ENCODE data around the gene ILKAP.

ILKAP gene

GRCh38 chr2:238161291-238162051 is 42.0 kb downstream of the ILKAP start:
- Histone ChIP-seq H3K4me3 (replicated peaks; ENCODE audit: insufficient read depth, low read length) (no peak overlapping the region), H3K27ac (replicated peaks) (no peak overlapping the region), H3K27me3 (ENCODE audit: insufficient read depth, poor library complexity, severe bottlenecking) (peaks cover 34% of the 10 kb centered on the region)
- TF ChIP-seq POLR2AphosphoS5 (IDR thresholded peaks at IDR 0.05; ENCODE audit: low read depth): no peak
- DNase-seq (ENCODE audit: low read depth in 1 of 2, low spot score in 1 of 2): no peak

- TF ChIP-seq SPI1 (IDR thresholded peaks at IDR 0.05; ENCODE audit: borderline replicate concordance, low read depth): no peak
- TF ChIP-seq POLR2AphosphoS5 (IDR thresholded peaks at IDR 0.05; ENCODE audit: low read depth): no peak
- no peak for TF ChIP-seq CTCF (IDR thresholded peaks at IDR 0.05; ENCODE audit: insufficient read depth, low read length)
- no peak for TF ChIP-seq GABPA (IDR thresholded peaks at IDR 0.05; ENCODE audit: low read depth)
- TF ChIP-seq REST (IDR thresholded peaks at IDR 0.05; ENCODE audit: insufficient replicate concordance, low read depth): no peak
- peaks cover 34% of the 10 kb centered on the region for H3K27me3 ChIP-seq (ENCODE audit: insufficient read depth, poor library complexity, severe bottlenecking)
- H3K4me3 ChIP-seq (replicated peaks; ENCODE audit: insufficient read depth, low read length): no peak overlapping the region
- DNase-seq (ENCODE audit: low read depth in 1 of 2, low spot score in 1 of 2): no peak
- H3K27ac ChIP-seq (replicated peaks): no peak overlapping the region
Measured at GRCh38 chr2:238160206-238161129, 43.0 kb downstream of the ILKAP start.

GRCh38 chr2:238159661-238160205 is 43.8 kb downstream of the ILKAP start:
- H3K4me3 ChIP-seq (replicated peaks; ENCODE audit: insufficient read depth, low read length): no peak overlapping the region
- no peak for DNase-seq (ENCODE audit: low read depth in 1 of 2, low spot score in 1 of 2)
- H3K27me3 ChIP-seq (ENCODE audit: insufficient read depth, poor library complexity, severe bottlenecking): peaks cover 31% of the 10 kb centered on the region
- no peak overlapping the region for H3K27ac ChIP-seq (replicated peaks)
- TF ChIP-seq CTCF (IDR thresholded peaks at IDR 0.05; ENCODE audit: insufficient read depth, low read length) (no peak), POLR2AphosphoS5 (IDR thresholded peaks at IDR 0.05; ENCODE audit: low read depth) (no peak), SPI1 (IDR thresholded peaks at IDR 0.05; ENCODE audit: borderline replicate concordance, low read depth) (no peak), REST (IDR thresholded peaks at IDR 0.05; ENCODE audit: insufficient replicate concordance, low read depth) (no peak), GABPA (IDR thresholded peaks at IDR 0.05; ENCODE audit: low read depth) (no peak)

- DNase-seq (ENCODE audit: low read depth in 1 of 2, low spot score in 1 of 2): no peak
- TF ChIP-seq POLR2AphosphoS5 (IDR thresholded peaks at IDR 0.05; ENCODE audit: low read depth): no peak
- no peak for TF ChIP-seq GABPA (IDR thresholded peaks at IDR 0.05; ENCODE audit: low read depth)
- no peak for TF ChIP-seq CTCF (IDR thresholded peaks at IDR 0.05; ENCODE audit: insufficient read depth, low read length)
- no peak for TF ChIP-seq REST (IDR thresholded peaks at IDR 0.05; ENCODE audit: insufficient replicate concordance, low read depth)
- TF ChIP-seq SPI1 (IDR thresholded peaks at IDR 0.05; ENCODE audit: borderline replicate concordance, low read depth): no peak
- peaks cover 26% of the 10 kb centered on the region for H3K27me3 ChIP-seq (ENCODE audit: insufficient read depth, poor library complexity, severe bottlenecking)
- H3K27ac ChIP-seq (replicated peaks): no peak overlapping the region
- peak overlapping the region; percentile 24; the same call in 1 of the 2 replicates for H3K4me3 ChIP-seq (replicated peaks; ENCODE audit: insufficient read depth, low read length)
Measured at GRCh38 chr2:238159071-238159539, 44.4 kb downstream of the ILKAP start.
